Esophagus squamous epithelium (tissue), 4 donors: ENCODE data around the gene CDH9.

Experiments used
- CTCF ChIP-seq, 6 experiments: fragments of 450-650 bp in 4 of 6; fragments of 200-600 bp in 2 of 6; sonication (generic) in 2 of 6; IDR thresholded peaks; one replicate each; pipeline ENCODE4 v1.5.1; 2016 to 2019; ENCODE audit warnings: antibody characterized with exemption in 6 of 6, mild to moderate bottlenecking in 4 of 6, moderate library complexity in 4 of 6
- POLR2A ChIP-seq, 4 donors: fragments of 450-650 bp; IDR thresholded peaks; one replicate each; pipeline ENCODE4 v1.6.1; 2017; ENCODE audit warnings: antibody characterized with exemption in 4 of 4, mild to moderate bottlenecking in 4 of 4, moderate library complexity in 3 of 4

GRCh38 chr5:27048510-27048909 lies 10.1 kb upstream of the CDH9 start:
- TF ChIP-seq CTCF (IDR thresholded peaks at IDR 0.05), result no peak
- TF ChIP-seq POLR2A (IDR thresholded peaks at IDR 0.05), result no peak
